Measurements from ENCODE around the gene IGFBP3. TPM values are rescaled to one million over a fixed set of nuclear protein-coding genes. Genes with fewer than 3 reads are reported as not detected.
"Not testable (repeated sequence)": the region's sequence is repeated elsewhere in the genome, so short reads cannot be mapped to it uniquely, and the experiment has no call there.

Gene IGFBP3
- total RNA-seq, 1 experiment from 2014 or later = 315 TPM

- CTCF ChIA-PET = interaction anchor here (0.7 kb wide), 1 partner anchor 41 kb away, joined by 4 read pairs; no protein-coding TSS in a partner anchor
- peaks cover 8% of the 10 kb centered on the region for H3K4me1 Mint-ChIP-seq (ENCODE audit: low read depth, unreplicated experiment)
- H3K9me3 Mint-ChIP-seq (ENCODE audit: low read depth, unreplicated experiment) = peaks cover 4% of the 10 kb centered on the region
- no peaks in the 10 kb centered on the region for H3K36me3 Mint-ChIP-seq (ENCODE audit: insufficient read depth, unreplicated experiment)
- no peak for DNase-seq
- no peak overlapping the region for H3K27ac Mint-ChIP-seq (ENCODE audit: unreplicated experiment)
- H3K27me3 Mint-ChIP-seq (ENCODE audit: unreplicated experiment) = no peaks in the 10 kb centered on the region
- no TSS peak for BruUV-seq (replicated peaks)
- no peak overlapping the region for H3K4me3 Mint-ChIP-seq (ENCODE audit: low read depth, unreplicated experiment)
- intact Hi-C loops (cut with micrococcal nuclease; ENCODE audit: unreplicated experiment) = no loop called here
- TF ChIP-seq CTCF (IDR thresholded peaks at IDR 0.05; ENCODE audit: unreplicated experiment) = no peak
These were observed 36.6 kb upstream of the IGFBP3 start for GRCh38 chr7:45957721-45958120.

- DNase-seq = no peak
- CTCF ChIA-PET = no interaction called here
- H3K27me3 Mint-ChIP-seq (ENCODE audit: unreplicated experiment) = no peaks in the 10 kb centered on the region
- intact Hi-C loops (cut with micrococcal nuclease; ENCODE audit: unreplicated experiment) = no loop called here
- H3K4me3 Mint-ChIP-seq (ENCODE audit: low read depth, unreplicated experiment) = no peak overlapping the region
- no peaks in the 10 kb centered on the region for H3K36me3 Mint-ChIP-seq (ENCODE audit: insufficient read depth, unreplicated experiment)
- peaks cover 6% of the 10 kb centered on the region for H3K9me3 Mint-ChIP-seq (ENCODE audit: low read depth, unreplicated experiment)
- H3K4me1 Mint-ChIP-seq (ENCODE audit: low read depth, unreplicated experiment) = peaks cover 8% of the 10 kb centered on the region
- no peak for TF ChIP-seq CTCF (IDR thresholded peaks at IDR 0.05; ENCODE audit: unreplicated experiment)
- no TSS peak for BruUV-seq (replicated peaks)
- H3K27ac Mint-ChIP-seq (ENCODE audit: unreplicated experiment) = no peak overlapping the region
These were observed 34.2 kb upstream of the IGFBP3 start for GRCh38 chr7:45955286-45955685.

GRCh38 chr7:45953055-45953454 lies 32.0 kb upstream of the IGFBP3 start:
- H3K27me3 Mint-ChIP-seq (ENCODE audit: unreplicated experiment); H3K27ac Mint-ChIP-seq (ENCODE audit: unreplicated experiment); intact Hi-C loops (cut with micrococcal nuclease; ENCODE audit: unreplicated experiment); BruUV-seq (replicated peaks); H3K4me1 Mint-ChIP-seq (ENCODE audit: low read depth, unreplicated experiment); H3K36me3 Mint-ChIP-seq (ENCODE audit: insufficient read depth, unreplicated experiment); CTCF ChIA-PET; H3K4me3 Mint-ChIP-seq (ENCODE audit: low read depth, unreplicated experiment); DNase-seq; H3K9me3 Mint-ChIP-seq (ENCODE audit: low read depth, unreplicated experiment): not testable (repeated sequence)

- Mint-ChIP-seq H3K27me3 (ENCODE audit: unreplicated experiment) (no peaks in the 10 kb centered on the region), H3K4me3 (ENCODE audit: low read depth, unreplicated experiment) (no peak overlapping the region), H3K9me3 (ENCODE audit: low read depth, unreplicated experiment) (peaks cover 4% of the 10 kb centered on the region), H3K36me3 (ENCODE audit: insufficient read depth, unreplicated experiment) (no peaks in the 10 kb centered on the region), H3K27ac (ENCODE audit: unreplicated experiment) (no peak overlapping the region), H3K4me1 (ENCODE audit: low read depth, unreplicated experiment) (peaks cover 8% of the 10 kb centered on the region)
- no TSS peak for BruUV-seq (replicated peaks)
- TF ChIP-seq CTCF (IDR thresholded peaks at IDR 0.05; ENCODE audit: unreplicated experiment) = no peak
- DNase-seq = no peak
- CTCF ChIA-PET = interaction anchor here (0.7 kb wide), 1 partner anchor 431 kb away, joined by 5 read pairs; no protein-coding TSS in a partner anchor
- intact Hi-C loops (cut with micrococcal nuclease; ENCODE audit: unreplicated experiment) = no loop called here
These were observed 23.0 kb upstream of the IGFBP3 start for GRCh38 chr7:45944058-45944457.

- Mint-ChIP-seq H3K4me3 (ENCODE audit: low read depth, unreplicated experiment) (no peak overlapping the region), H3K27ac (ENCODE audit: unreplicated experiment) (no peak overlapping the region), H3K9me3 (ENCODE audit: low read depth, unreplicated experiment) (peaks cover 4% of the 10 kb centered on the region), H3K4me1 (ENCODE audit: low read depth, unreplicated experiment) (peaks cover 8% of the 10 kb centered on the region), H3K27me3 (ENCODE audit: unreplicated experiment) (no peaks in the 10 kb centered on the region), H3K36me3 (ENCODE audit: insufficient read depth, unreplicated experiment) (no peaks in the 10 kb centered on the region)
- no peak for TF ChIP-seq CTCF (IDR thresholded peaks at IDR 0.05; ENCODE audit: unreplicated experiment)
- CTCF ChIA-PET = no interaction called here
- BruUV-seq (replicated peaks) = no TSS peak
- intact Hi-C loops (cut with micrococcal nuclease; ENCODE audit: unreplicated experiment) = no loop called here
- DNase-seq = no peak
These were observed 19.9 kb upstream of the IGFBP3 start for GRCh38 chr7:45940939-45941338.

- H3K9me3 Mint-ChIP-seq (ENCODE audit: low read depth, unreplicated experiment); BruUV-seq (replicated peaks); DNase-seq; H3K36me3 Mint-ChIP-seq (ENCODE audit: insufficient read depth, unreplicated experiment); H3K4me1 Mint-ChIP-seq (ENCODE audit: low read depth, unreplicated experiment); CTCF ChIA-PET; H3K27ac Mint-ChIP-seq (ENCODE audit: unreplicated experiment); H3K27me3 Mint-ChIP-seq (ENCODE audit: unreplicated experiment); H3K4me3 Mint-ChIP-seq (ENCODE audit: low read depth, unreplicated experiment); intact Hi-C loops (cut with micrococcal nuclease; ENCODE audit: unreplicated experiment): not testable (repeated sequence)
These were observed 19.2 kb upstream of the IGFBP3 start for GRCh38 chr7:45940237-45940781.
